VCaP (cell line): ENCODE results near the gene MTFMT.

Experiments
- H3K27ac ChIP-seq: fragments of 450-650 bp; 2 replicates; pipeline ENCODE4 v1.5.1; 2017
- CTCF ChIP-seq: fragments of 450-650 bp; conservative IDR thresholded peaks from 2 replicates; pipeline ENCODE4 v1.5.1; 2017; ENCODE audit warnings: mild to moderate bottlenecking, moderate library complexity

Gene MTFMT

GRCh38 chr15:65041787-65042186, 12.3 kb upstream of the MTFMT start:
- H3K27ac ChIP-seq = no peak overlapping the region
- TF ChIP-seq CTCF = no peak

- TF ChIP-seq CTCF = no peak
- H3K27ac ChIP-seq = no peak overlapping the region
These were observed 11.0 kb upstream of the MTFMT start for GRCh38 chr15:65040461-65040860.

GRCh38 chr15:65038836-65039235, 9.4 kb upstream of the MTFMT start:
- H3K27ac ChIP-seq = no peak overlapping the region
- TF ChIP-seq CTCF = no peak

- TF ChIP-seq CTCF = no peak
- H3K27ac ChIP-seq = no peak overlapping the region
These were observed 9.0 kb upstream of the MTFMT start for GRCh38 chr15:65038428-65038827.

- no peak for TF ChIP-seq CTCF
These were observed 7.9 kb upstream of the MTFMT start for GRCh38 chr15:65037309-65037708.

GRCh38 chr15:65034719-65035118, 5.3 kb upstream of the MTFMT start:
- TF ChIP-seq CTCF = no peak
- no peak overlapping the region for H3K27ac ChIP-seq

More at GRCh38 chr15:65037309-65037708, 7.9 kb upstream of the MTFMT start:
- no peak overlapping the region for H3K27ac ChIP-seq

GRCh38 chr15:65033659-65034269, 4.3 kb upstream of the MTFMT start:
- TF ChIP-seq CTCF = peak; percentile 31
- H3K27ac ChIP-seq = peak overlapping the region; percentile 24
